ENCODE measurements around the gene RALGAPA1.
"Not testable (repeated sequence)": the region's sequence is repeated elsewhere in the genome, so short reads cannot be mapped to it uniquely, and the experiment has no call there.

RALGAPA1 gene

DNA sequence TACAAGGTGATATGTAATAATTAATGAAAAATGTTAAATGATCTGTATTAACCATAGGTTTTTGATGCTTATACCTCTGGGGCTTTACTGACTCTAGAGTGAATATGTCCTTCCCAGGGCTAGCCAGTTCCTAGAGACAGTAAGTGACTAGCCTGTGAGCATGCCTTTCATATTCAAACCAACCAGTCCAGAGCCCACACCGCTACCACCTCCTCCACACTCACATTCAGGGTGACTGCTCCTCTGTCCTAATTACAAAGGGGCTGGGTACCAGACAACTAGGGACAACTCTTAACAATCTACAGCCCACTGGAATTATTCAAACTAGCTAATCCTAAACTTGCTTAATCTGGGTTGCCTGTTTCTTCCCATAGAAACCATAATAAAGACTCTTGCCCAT is 49.0 kb downstream of the RALGAPA1 start:
- DNase-seq = no peak

- DNase-seq = no peak
Measured at GRCh38 chr14:35758523-35759129, 50.5 kb downstream of the RALGAPA1 start.

- DNase-seq = no peak
Measured at GRCh38 chr14:35754671-35755070, 54.4 kb downstream of the RALGAPA1 start.

DNA sequence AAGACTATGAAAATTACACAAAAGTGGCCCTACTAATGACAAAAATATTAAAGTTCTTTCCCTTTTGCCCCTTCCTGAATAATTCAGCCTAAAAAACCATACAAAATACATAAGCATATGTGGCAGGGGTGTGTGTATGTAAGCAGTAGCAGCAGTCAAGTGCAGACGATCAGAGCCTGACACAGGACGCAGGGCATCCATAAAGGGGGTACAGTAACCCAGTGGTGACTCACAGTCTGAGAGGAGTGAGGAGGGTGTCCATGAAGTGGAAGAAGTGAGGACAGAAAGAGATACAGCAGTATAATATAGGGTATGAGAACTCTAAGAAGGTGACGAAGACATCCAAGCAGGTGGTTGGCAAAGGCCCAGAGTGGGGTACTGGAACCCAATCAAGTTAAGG is 56.7 kb downstream of the RALGAPA1 start:
- DNase-seq = no peak

DNA sequence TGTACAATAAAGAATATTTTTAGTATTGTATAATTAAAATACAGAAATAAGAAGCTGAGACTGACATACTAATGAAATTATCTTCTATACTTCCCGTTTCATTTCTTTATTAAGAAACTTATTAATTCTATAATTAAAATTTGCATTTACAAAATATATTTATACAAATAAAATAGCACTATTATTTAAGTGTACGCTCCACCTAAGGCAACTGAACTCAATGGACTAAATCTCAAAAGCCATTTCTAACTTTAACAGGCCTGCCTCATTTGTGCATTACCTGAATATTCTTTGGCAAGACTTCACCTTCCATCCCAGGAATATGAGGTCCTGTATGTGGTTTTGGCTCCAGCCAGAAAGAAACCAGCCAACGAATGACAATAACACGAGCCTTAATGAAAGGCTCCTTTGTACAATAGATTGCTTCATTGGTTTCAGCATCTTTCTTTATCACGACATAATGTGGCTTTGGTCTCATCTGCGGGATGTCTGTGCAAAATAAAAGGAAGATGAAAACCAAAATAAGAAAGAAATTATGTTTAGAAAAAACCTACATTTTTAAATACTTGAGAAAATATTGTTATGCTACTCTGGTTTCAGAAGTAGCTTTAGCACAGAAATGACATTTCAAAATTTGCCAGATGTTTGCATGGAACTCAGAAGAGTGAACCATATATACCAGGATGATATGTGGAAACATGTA is 58.7 kb downstream of the RALGAPA1 start:
- no peak for DNase-seq

GRCh38 chr14:35747379-35747778 is 61.7 kb downstream of the RALGAPA1 start:
- no peak for DNase-seq

- DNase-seq = no peak
Measured at GRCh38 chr14:35742442-35742841, 66.7 kb downstream of the RALGAPA1 start.

DNA sequence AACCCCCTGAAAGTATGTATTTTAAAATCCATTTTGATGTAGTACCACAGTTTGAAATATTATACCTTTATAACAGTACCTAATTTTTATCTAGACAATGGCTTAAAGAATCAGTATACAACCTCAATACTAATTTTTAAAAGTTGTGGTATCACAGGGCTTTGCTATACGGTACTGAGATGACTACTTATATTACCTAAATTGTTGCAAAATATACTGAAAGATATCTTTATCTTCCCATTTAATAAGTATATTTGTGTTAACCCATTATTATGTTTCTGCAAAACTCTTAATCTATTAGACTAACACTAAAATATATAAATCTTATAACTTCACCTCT is 67.1 kb downstream of the RALGAPA1 start:
- no peak for DNase-seq

- DNase-seq = no peak
Measured at GRCh38 chr14:35741345-35742031, 67.6 kb downstream of the RALGAPA1 start.

DNA sequence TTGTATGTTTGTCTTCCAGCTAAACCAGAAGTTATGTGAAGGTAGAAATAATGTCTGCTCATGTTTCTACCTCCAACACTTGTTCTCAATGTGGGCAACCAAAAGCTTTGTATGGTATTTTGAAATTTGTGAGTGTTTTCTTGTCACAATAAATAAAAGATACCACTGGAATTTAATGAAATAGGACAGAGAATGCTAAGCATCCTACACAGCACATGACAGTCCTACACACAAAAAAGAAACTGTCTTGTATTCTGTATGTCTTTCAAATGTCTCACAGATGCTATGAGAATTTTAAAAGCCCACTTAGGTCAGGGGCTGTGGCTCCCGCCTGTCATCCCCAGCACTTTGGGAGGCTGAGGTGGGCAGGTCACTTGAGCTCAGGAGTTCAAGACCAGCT is 68.9 kb downstream of the RALGAPA1 start:
- no peak for DNase-seq

GRCh38 chr14:35735163-35735562 is 73.9 kb downstream of the RALGAPA1 start:
- DNase-seq = not testable (repeated sequence)

DNA sequence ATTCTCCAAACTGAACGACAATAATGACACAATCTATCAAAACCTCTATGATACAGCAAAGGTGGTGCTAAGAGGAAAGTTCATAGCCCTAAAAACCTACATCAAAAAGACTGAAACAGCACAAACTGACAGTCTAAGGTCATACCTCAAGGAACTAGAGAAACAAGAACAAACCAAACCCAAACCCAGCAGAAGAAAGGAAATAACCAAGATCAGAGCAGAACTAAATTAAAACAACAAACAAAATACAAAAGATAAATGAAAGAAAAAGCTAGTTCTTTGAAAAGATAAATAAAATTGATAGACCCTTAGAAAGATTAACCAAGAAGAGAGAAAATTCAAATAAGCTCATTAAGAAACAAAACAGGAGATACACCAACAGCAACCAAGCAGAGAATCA is 75.6 kb downstream of the RALGAPA1 start:
- DNase-seq = not testable (repeated sequence)

GRCh38 chr14:35730871-35731270 is 78.2 kb downstream of the RALGAPA1 start:
- no peak for DNase-seq

- no peak for DNase-seq
Measured at GRCh38 chr14:35727764-35728163, 81.3 kb downstream of the RALGAPA1 start.

GRCh38 chr14:35725930-35726329 is 83.2 kb downstream of the RALGAPA1 start:
- no peak for DNase-seq

- DNase-seq = no peak
Measured at GRCh38 chr14:35715079-35715478, 94.0 kb downstream of the RALGAPA1 start.

DNA sequence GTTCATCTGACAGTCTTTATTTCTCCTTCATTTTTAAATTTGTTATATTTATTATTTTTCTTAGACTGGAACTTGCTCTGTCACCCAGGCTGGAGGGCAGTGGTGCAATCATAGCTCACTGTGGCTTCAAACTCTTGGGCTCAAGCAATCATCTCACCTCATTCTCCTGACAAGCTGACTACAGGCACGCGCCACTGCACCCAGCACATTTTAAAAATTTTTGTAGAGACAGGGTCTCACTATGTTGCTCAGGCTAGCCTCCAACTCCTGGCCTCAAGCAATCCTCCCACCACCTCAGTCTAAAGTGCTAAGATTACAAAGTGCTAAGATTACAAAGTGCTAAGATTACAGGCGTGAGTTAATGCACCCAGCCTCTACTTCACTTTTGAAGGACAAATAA is 96.6 kb downstream of the RALGAPA1 start:
- DNase-seq = no peak

DNA sequence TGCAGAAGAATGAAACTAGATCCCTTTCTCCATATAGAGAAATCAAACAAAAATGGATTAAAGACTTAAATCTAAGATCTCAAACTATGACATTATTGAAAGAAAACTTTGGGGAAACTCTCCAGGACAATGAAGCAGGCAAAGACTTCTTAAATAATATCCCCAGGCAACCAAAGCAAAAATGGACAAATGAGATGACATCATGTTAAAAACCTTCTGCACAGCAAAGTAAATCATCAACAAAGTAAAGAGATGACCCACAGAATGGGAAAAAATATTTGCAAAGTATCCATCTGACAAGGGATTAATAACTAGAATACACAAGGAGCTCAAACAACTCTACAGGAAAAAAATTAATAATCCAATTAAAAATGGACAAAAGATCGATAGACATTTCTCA is 101.0 kb downstream of the RALGAPA1 start:
- DNase-seq = no peak

DNA sequence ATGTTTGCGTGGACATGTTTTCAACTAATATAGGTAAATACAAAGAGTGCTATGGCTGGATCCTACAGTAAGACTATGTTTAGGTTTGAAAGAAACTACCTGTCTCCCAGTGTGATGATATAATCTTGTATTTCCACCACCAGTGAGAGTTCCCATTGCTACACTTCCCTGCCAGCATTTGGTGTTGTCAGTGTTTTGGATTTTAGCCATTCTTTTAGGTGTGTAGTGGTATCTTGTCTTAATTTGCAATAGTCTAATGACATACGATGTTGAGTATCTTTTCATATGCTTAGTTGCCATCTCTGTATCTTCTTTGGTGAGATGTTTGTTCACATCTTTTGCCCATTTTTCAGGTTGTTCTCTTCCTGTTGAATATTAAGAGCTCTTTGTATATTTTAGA is 103.5 kb downstream of the RALGAPA1 start:
- DNase-seq = no peak

- DNase-seq = no peak
Measured at GRCh38 chr14:35704793-35705493, 104.2 kb downstream of the RALGAPA1 start.

GRCh38 chr14:35701531-35701930 is 107.6 kb downstream of the RALGAPA1 start:
- no peak for DNase-seq

GRCh38 chr14:35699791-35700444 is 109.2 kb downstream of the RALGAPA1 start:
- no peak for DNase-seq

DNA sequence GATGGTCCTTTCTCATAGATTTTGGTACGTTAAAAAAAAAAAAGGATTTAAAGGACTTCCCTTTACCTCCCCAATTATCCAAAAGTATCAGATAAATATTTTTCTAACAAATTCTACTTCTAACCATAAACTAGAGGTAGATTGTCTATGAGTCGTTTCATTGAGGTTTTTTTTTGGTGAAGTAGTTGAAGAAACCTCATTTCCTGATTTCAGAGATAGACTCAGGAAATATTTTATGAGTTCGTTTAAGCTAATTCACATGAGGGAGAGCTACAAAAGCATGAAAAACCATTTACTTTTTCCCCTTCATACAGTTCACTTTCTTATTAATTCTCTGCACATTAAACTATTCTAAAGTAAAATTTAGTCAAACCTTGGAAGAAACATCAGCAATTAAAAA is 112.5 kb downstream of the RALGAPA1 start:
- DNase-seq = no peak
